GM13977 (cell line): ENCODE results near the gene YPEL1.

Experiments used
- DNase-seq: peaks from one replicate; pipeline ENCODE4 v3.0.0; 2012; ENCODE audit warnings: low spot score
- CTCF ChIP-seq: IDR thresholded peaks from 2 replicates; pipeline ENCODE4 v1.5.1; 2012; ENCODE audit warnings: mild to moderate bottlenecking, control low read depth; ENCODE audit not compliant: insufficient read depth; ENCODE audit errors: extremely low read depth, missing control alignments
- in situ Hi-C: fragments of 300-500 bp; cut with MboI; formaldehyde crosslinking; loops from one replicate; pipeline ENCODE4 v1.12.0; 2022; ENCODE audit warnings: low sequenced_read_pairs, low pct_unique_long_range_greater_than_20kb, mixed read lengths, inconsistent platforms; ENCODE audit not compliant: unreplicated experiment

YPEL1 gene

GRCh38 chr22:21708960-21709359 lies 26.6 kb downstream of the YPEL1 start:
- in situ Hi-C loops: loop anchor here (10.0 kb wide), 1 partner anchor 236 kb away; no protein-coding TSS in a partner anchor
- no peak for TF ChIP-seq CTCF

GRCh38 chr22:21707677-21708076 lies 27.9 kb downstream of the YPEL1 start:
- TF ChIP-seq CTCF: no peak
- DNase-seq: no peak
- in situ Hi-C loops: loop anchor here (10.0 kb wide), 1 partner anchor 237 kb away; no protein-coding TSS in a partner anchor

More at GRCh38 chr22:21708960-21709359, 26.6 kb downstream of the YPEL1 start:
- no peak for DNase-seq

GRCh38 chr22:21703684-21704316 lies 31.8 kb downstream of the YPEL1 start:
- no peak for DNase-seq
- TF ChIP-seq CTCF: no peak
- in situ Hi-C loops: loop anchor here (10.0 kb wide), 1 partner anchor 241 kb away; no protein-coding TSS in a partner anchor

- in situ Hi-C loops: loop anchor here (10.0 kb wide), 1 partner anchor 242 kb away; no protein-coding TSS in a partner anchor
- DNase-seq: no peak
- TF ChIP-seq CTCF: no peak
Observed at GRCh38 chr22:21702700-21703683, 32.6 kb downstream of the YPEL1 start.

GRCh38 chr22:21702094-21702493 lies 33.5 kb downstream of the YPEL1 start:
- in situ Hi-C loops: loop anchor here (10.0 kb wide), 1 partner anchor 243 kb away; no protein-coding TSS in a partner anchor
- no peak for DNase-seq
- TF ChIP-seq CTCF: no peak

- in situ Hi-C loops: loop anchor here (10.0 kb wide), 1 partner anchor 243 kb away; no protein-coding TSS in a partner anchor
- TF ChIP-seq CTCF: no peak
- DNase-seq: no peak
Observed at GRCh38 chr22:21701384-21701971, 34.1 kb downstream of the YPEL1 start.
